T1000 (cell line): ENCODE results near the gene CEP152.

ENCODE experiments used
- DNase-seq: peaks from one replicate; lab custom pipeline; 2025; ENCODE audit warnings: mixed read lengths; lab: John Stamatoyannopoulos, UW

CEP152 gene

DNA sequence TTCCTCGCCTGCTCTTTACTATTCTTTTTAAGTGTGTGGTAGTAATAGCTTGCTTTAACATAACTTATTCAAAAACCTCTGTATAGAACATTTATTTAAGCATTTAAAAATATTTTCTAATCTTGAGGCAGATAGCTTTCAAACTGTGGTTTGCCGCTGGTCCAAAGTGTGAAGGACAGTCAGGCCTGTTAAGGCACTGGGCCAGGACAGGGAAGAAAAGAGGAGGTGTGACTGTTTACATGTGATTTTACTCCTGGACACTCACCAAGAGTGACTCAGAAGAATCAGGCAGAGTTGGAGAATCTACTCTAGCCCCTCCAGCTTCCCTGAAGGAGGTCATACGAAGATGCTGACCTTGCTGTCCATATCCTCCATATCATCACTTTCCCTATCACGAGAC lies 44.7 kb downstream of the CEP152 start:
- no peak for DNase-seq

DNA sequence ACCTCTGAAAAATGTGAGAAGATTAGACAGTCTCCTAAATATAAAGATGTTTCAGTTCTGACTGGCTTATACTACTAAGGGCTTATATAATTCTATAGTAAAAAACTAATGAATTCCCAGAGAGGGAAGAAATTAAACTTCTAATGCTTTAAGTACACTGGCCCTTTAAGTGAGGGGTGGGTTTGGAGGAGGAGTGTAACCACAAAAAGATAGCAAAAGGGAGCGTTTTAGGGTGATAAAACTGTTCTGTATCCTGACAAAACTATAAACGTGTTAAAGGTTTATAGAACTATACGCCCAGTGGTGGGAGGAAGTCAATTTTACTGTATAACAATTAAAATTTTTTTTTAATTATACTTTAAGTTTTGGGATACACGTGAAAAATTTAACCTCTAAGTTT lies 45.8 kb downstream of the CEP152 start:
- no peak for DNase-seq

- DNase-seq = no peak
These were observed 49.3 kb downstream of the CEP152 start for GRCh38 chr15:48761393-48762158.

- DNase-seq = no peak
These were observed 50.9 kb downstream of the CEP152 start for GRCh38 chr15:48759921-48760320.

GRCh38 chr15:48757661-48758060 lies 53.2 kb downstream of the CEP152 start:
- no peak for DNase-seq

DNA sequence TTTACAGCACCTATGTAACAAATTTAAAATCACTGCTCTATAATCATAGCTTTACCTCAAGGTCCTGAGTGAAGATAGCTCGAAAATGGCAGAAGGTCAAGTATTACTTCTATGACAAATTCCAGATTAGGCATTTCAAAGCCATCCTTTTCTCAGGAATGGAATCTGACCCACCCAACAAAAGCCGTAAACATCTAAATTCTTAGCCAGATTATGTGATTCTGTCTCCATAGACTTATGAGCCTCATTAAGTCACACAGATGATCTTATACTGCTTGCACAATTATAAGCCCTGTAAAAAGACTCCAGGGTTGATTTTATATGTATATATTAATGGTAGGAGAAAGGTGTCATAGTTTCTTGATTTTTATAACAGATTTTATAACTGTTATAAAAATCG lies 56.9 kb downstream of the CEP152 start:
- DNase-seq = no peak

- no peak for DNase-seq
These were observed 59.3 kb downstream of the CEP152 start for GRCh38 chr15:48751595-48751994.

DNA sequence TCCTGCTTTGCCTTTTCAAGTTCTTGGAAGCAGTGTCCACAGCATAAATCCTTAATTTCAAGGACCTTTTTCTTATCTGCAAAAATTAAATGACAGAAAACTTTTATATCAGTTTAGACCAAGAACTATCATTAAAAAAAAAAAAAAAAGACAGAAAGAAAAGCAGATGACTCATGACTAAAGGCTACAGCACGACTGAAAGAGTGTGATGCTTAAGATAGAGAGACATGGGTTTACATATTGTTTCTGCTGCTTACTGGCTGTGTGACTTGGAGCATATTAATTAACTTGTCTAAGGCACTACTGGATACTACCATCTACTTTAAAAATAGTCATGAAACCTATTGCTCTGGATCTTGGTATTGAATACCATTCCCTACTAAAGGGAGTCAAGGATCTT lies 62.3 kb downstream of the CEP152 start:
- no peak for DNase-seq

- DNase-seq = no peak
These were observed 77.3 kb downstream of the CEP152 start for GRCh38 chr15:48733615-48734014.

DNA sequence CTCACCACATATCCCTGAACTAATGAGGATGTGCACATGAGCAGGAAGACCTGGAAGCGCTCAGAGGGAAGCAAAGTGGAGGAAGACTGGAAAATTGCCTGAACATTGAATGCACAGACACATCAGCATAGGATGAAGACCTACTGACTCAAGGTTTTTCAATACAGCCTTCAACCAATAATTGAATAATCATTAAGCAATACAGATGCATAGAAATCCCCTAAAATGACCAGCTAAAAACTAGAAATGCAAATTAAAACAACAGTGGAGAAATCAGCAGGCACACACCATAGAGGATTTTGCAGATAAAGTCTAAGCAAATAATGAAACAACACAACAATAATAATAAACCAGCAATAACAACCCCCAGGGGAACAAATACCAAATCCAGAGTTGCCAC lies 80.4 kb downstream of the CEP152 start:
- DNase-seq = no peak

DNA sequence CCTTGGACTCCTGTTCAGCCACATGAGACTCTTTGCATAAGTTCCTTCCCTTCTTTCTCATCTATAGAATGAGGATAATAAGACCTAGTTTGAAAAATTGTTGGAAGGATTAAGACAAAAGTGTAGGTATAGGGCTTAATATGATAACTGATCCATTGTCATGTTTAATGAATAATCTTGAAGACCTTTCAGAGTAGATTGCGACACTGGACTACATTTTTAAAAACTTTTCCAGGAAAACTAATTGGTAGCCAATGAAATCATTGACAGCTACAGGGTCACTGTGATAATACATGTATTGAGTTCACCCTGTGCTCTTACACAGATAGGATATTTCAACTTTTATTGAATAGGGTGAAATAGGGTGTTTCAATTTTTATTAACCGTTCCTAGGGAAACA lies 86.9 kb downstream of the CEP152 start:
- no peak for DNase-seq

DNA sequence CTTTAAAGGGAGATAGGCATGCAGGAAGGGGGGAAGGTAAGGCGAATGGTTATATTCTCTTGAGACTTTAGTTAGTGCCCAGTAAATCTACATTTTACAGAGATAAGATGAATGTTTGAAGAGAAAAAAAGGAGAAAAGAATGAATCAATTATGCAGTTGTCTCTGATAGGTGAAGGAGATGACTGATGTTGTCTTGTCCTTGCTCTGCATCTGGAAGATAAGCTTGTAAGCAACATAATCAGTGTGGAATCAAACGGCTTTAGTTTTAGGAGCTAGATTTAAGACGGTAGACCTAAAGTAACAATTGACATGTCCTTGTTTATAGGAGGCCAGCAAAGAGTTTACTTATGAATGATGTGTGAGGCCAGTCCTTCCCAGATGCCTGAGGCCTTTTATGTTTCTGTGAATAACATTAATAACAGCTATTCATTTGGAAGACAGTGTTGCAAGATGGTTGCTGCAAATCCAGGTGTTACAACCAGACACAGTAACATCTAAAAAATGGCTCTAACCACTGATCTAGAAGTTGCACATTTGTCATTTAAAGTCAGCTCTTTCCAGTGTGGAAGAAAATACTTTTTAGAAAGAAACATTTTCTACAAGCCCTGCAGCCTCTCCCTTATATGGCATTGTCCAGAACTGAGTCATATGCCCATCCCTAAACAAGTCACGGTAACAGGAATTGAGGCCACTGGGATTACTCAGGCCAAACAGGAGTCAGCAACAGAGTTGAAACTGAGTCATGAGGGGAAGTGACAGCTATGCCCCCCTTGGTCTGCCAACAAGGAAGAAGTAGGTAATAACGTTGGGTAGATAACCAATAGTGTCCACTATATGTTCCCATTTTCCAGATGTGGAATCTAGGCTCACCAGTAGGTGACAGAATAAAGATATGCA lies 87.9 kb downstream of the CEP152 start:
- peak; percentile 56 for DNase-seq

GRCh38 chr15:48721061-48721810 lies 89.6 kb downstream of the CEP152 start:
- no peak for DNase-seq

GRCh38 chr15:48720646-48721045 lies 90.2 kb downstream of the CEP152 start:
- DNase-seq = no peak

- no peak for DNase-seq
These were observed 91.2 kb downstream of the CEP152 start for GRCh38 chr15:48719668-48720067.

- DNase-seq = no peak
These were observed 92.2 kb downstream of the CEP152 start for GRCh38 chr15:48718646-48719045.

- DNase-seq = no peak
These were observed 93.4 kb downstream of the CEP152 start for GRCh38 chr15:48717458-48717857.

DNA sequence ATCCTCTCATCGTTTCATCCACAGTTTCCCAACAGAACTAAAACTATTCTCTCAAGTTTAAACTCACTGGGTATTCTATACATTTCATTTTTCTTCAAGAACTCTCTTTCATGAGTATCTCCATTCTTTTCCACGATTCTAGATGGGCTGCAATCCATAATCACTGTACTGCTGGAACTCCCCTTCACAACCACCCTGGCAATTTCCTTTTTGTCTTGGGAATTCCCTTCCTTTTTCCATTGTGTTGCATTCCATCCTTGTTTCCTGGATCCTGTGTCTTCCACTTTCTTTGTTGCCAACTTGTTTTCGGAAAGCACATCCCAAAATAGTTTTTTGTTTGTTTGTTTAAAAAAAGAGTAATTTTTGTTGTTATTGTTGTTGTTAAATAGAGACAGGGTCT lies 98.3 kb downstream of the CEP152 start:
- no peak for DNase-seq

- DNase-seq = no peak
These were observed 99.8 kb downstream of the CEP152 start for GRCh38 chr15:48710952-48711495.

DNA sequence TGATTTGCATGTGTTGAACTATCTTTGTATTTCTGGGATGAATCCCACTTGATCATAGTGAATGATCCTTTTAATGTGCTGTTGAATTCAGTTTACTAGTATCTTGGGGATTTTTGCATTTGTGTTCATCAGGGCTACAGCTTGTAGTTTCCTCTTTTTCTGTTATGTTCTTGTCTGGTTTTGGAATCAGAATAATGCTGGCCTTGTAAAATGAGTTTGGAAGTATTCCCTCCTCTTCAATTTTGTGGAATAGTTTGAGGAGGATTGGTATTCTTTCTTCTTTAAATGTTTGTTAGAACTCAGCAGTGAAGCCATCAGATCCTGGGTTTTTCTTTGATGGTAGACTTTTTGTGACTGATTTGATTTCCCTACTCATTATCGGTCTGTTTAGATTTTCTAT lies 102.2 kb downstream of the CEP152 start:
- no peak for DNase-seq

GRCh38 chr15:48705381-48705780 lies 105.5 kb downstream of the CEP152 start:
- no peak for DNase-seq

- DNase-seq = no peak
These were observed 107.3 kb downstream of the CEP152 start for GRCh38 chr15:48703544-48703943.
